ENCODE results near the gene CMPK2. TPM values are rescaled to one million over a fixed set of nuclear protein-coding genes. Genes with fewer than 3 reads are reported as not detected.

The CMPK2 gene
- total RNA-seq, 3 donors from 2014 or later (not counting 1 experiment from before 2014, with no cell fraction given) = 5.8 to 11.4 (median 8.6) TPM

GRCh38 chr2:6887751-6888192 is 22.1 kb upstream of the CMPK2 start:
- no peak for TF ChIP-seq CTCF (IDR thresholded peaks at IDR 0.05)
- Mint-ChIP-seq H3K4me3 (no peak overlapping the region), H3K9me3 (no peaks in the 10 kb centered on the region), H3K4me1 (no peaks in the 10 kb centered on the region), H3K27me3 (ENCODE audit: low read depth in 2 of 2) (no peaks in the 10 kb centered on the region), H3K36me3 (no peaks in the 10 kb centered on the region), H3K27ac (no peak overlapping the region)
- 57% methylated on average over 3 of the region's 3 CpGs for WGBS (ENCODE audit: insufficient coverage)
- intact Hi-C loops (cut with micrococcal nuclease) = no loop called here
- H3K27me3 ChIP-seq (ENCODE audit: control insufficient read depth, insufficient read depth, low read length) = no peaks in the 10 kb centered on the region
- peaks cover 2% of the 10 kb centered on the region for H3K36me3 ChIP-seq (ENCODE audit: control insufficient read depth, insufficient read depth, low read length)
- DNase-seq (no peak), ATAC-seq (no peak)
- H3K9me3 ChIP-seq (ENCODE audit: control insufficient read depth, insufficient read depth, low read length) = no peaks in the 10 kb centered on the region
- no peak overlapping the region for H3K27ac ChIP-seq (ENCODE audit: low read length)
- no peak overlapping the region for H3K4me3 ChIP-seq (ENCODE audit: low read length)
- no peaks in the 10 kb centered on the region for H3K4me1 ChIP-seq (ENCODE audit: control insufficient read depth, insufficient read depth, low read length)

GRCh38 chr2:6885968-6886367 is 20.3 kb upstream of the CMPK2 start:
- Mint-ChIP-seq H3K4me1 (peaks cover 3% of the 10 kb centered on the region in 2 donors), H3K36me3 (no peaks in the 10 kb centered on the region), H3K4me3 (no peak overlapping the region), H3K9me3 (no peaks in the 10 kb centered on the region), H3K27me3 (ENCODE audit: low read depth in 2 of 2) (no peaks in the 10 kb centered on the region), H3K27ac (no peak overlapping the region)
- H3K9me3 ChIP-seq (ENCODE audit: control insufficient read depth, insufficient read depth, low read length) = no peaks in the 10 kb centered on the region
- 81% methylated on average over 3 of the region's 3 CpGs for WGBS (ENCODE audit: insufficient coverage)
- no peak for DNase-seq
- H3K4me3 ChIP-seq (ENCODE audit: low read length) = no peak overlapping the region
- H3K36me3 ChIP-seq (ENCODE audit: control insufficient read depth, insufficient read depth, low read length) = peaks cover 2% of the 10 kb centered on the region
- no peak overlapping the region for H3K27ac ChIP-seq (ENCODE audit: low read length)
- no peak for ATAC-seq
- intact Hi-C loops (cut with micrococcal nuclease) = no loop called here
- no peak for TF ChIP-seq CTCF (IDR thresholded peaks at IDR 0.05)
- no peaks in the 10 kb centered on the region for H3K4me1 ChIP-seq (ENCODE audit: control insufficient read depth, insufficient read depth, low read length)
- H3K27me3 ChIP-seq (ENCODE audit: control insufficient read depth, insufficient read depth, low read length) = no peaks in the 10 kb centered on the region

- no peaks in the 10 kb centered on the region for H3K4me1 ChIP-seq (ENCODE audit: control insufficient read depth, insufficient read depth, low read length)
- H3K9me3 ChIP-seq (ENCODE audit: control insufficient read depth, insufficient read depth, low read length) = no peaks in the 10 kb centered on the region
- Mint-ChIP-seq H3K4me1 (peaks cover 7% of the 10 kb centered on the region in 2 donors), H3K27ac (no peak overlapping the region), H3K27me3 (ENCODE audit: low read depth in 2 of 2) (no peaks in the 10 kb centered on the region), H3K9me3 (no peaks in the 10 kb centered on the region), H3K4me3 (no peak overlapping the region), H3K36me3 (no peaks in the 10 kb centered on the region)
- ATAC-seq = no peak
- DNase-seq = no peak
- no peaks in the 10 kb centered on the region for H3K27me3 ChIP-seq (ENCODE audit: control insufficient read depth, insufficient read depth, low read length)
- 96% methylated on average over 2 of the region's 2 CpGs for WGBS (ENCODE audit: insufficient coverage)
- no peak for TF ChIP-seq CTCF (IDR thresholded peaks at IDR 0.05)
- H3K36me3 ChIP-seq (ENCODE audit: control insufficient read depth, insufficient read depth, low read length) = peaks cover 2% of the 10 kb centered on the region
- intact Hi-C loops (cut with micrococcal nuclease) = no loop called here
- H3K4me3 ChIP-seq (ENCODE audit: low read length) = no peak overlapping the region
- H3K27ac ChIP-seq (ENCODE audit: low read length) = no peak overlapping the region
Observed at GRCh38 chr2:6885551-6885950, 19.8 kb upstream of the CMPK2 start.

GRCh38 chr2:6883448-6884122 is 17.9 kb upstream of the CMPK2 start:
- TF ChIP-seq CTCF (IDR thresholded peaks at IDR 0.05) = no peak
- H3K4me3 ChIP-seq (ENCODE audit: low read length) = no peak overlapping the region
- H3K4me1 ChIP-seq (ENCODE audit: control insufficient read depth, insufficient read depth, low read length) = peaks cover 7% of the 10 kb centered on the region
- H3K4me3 Mint-ChIP-seq = no peak overlapping the region
- no peaks in the 10 kb centered on the region for H3K9me3 ChIP-seq (ENCODE audit: control insufficient read depth, insufficient read depth, low read length)
- no peaks in the 10 kb centered on the region for H3K27me3 ChIP-seq (ENCODE audit: control insufficient read depth, insufficient read depth, low read length)
- 84% methylated on average over 7 of the region's 7 CpGs for WGBS (ENCODE audit: insufficient coverage)
- no peaks in the 10 kb centered on the region for H3K27me3 Mint-ChIP-seq (ENCODE audit: low read depth in 2 of 2)
- ATAC-seq = no peak
- no peaks in the 10 kb centered on the region for H3K9me3 Mint-ChIP-seq
- peaks cover 24 to 25% of the 10 kb centered on the region in 2 donors for H3K4me1 Mint-ChIP-seq
- H3K27ac ChIP-seq (ENCODE audit: low read length) = no peak overlapping the region
- H3K36me3 Mint-ChIP-seq = no peaks in the 10 kb centered on the region
- H3K36me3 ChIP-seq (ENCODE audit: control insufficient read depth, insufficient read depth, low read length) = no peaks in the 10 kb centered on the region
- no peak for DNase-seq
- H3K27ac Mint-ChIP-seq = no peak overlapping the region
- intact Hi-C loops (cut with micrococcal nuclease) = no loop called here
